HepG2 (cell line): ENCODE measurements around the gene CHID1. TPM values are rescaled to one million over a fixed set of nuclear protein-coding genes. Genes with fewer than 3 reads are reported as not detected.

Experiments used
- ATAC-seq: fragments of 200-7000 bp; cut with Tn5 transposase; 3 replicates; pipeline ENCODE4 v1.9.1; 2020; ENCODE audit warnings: mild to moderate bottlenecking, moderate library complexity
- BruUV-seq: library from RNA; stranded (reverse); fragments of 400-500 nt; replicated peaks from 2 replicates; lab custom pipeline; 2021; lab: Mats Ljungman, UMichigan
- CTCF ChIA-PET: fragments of 300-600 bp; formaldehyde crosslinking; extraction: SDS; loops from one replicate; lab custom pipeline; 2021; ENCODE audit warnings: low total read pairs, inconsistent platforms, low intra/inter-chr PET ratio; lab: Yijun Ruan, JAX
- POLR2A ChIA-PET: fragments of 350-600 bp; sonication (Branson Sonifier 250); formaldehyde crosslinking; loops from one replicate; lab custom pipeline; 2020; ENCODE audit warnings: antibody characterized with exemption, inconsistent platforms; lab: Yijun Ruan, JAX
- DNase-seq: peaks from one replicate; pipeline ENCODE4 v3.0.0-alpha.2; 2015; ENCODE audit warnings: low spot score
- FAIRE-seq: peaks from 3 replicates; lab custom pipeline; 2011; peaks lifted over from hg19 to GRCh38; lab: Jason Lieb, UNC
- H2AFZ ChIP-seq: one replicate; pipeline ENCODE4 v1.6.1; 2011; ENCODE audit warnings: low read length, inconsistent platforms
- H3K27ac ChIP-seq: fragments of 300-600 bp; 3 replicates; pipeline ENCODE4 v1.8.0; 2011; ENCODE audit warnings: mixed run types, mild to moderate bottlenecking, mixed read lengths, low read length, inconsistent platforms; ENCODE audit not compliant: insufficient read depth; ENCODE audit errors: extremely low read length
- H3K27me3 ChIP-seq, 2 experiments: fragments of 200-600 bp in 1 of 2; 2 replicates in 1 of 2; 3 replicates in 1 of 2; pipeline versions ENCODE4 v1.6.0 to v1.8.0; 2011; ENCODE audit warnings: low read length in 2 of 2, mild to moderate bottlenecking in 2 of 2, moderate library complexity in 2 of 2, inconsistent platforms in 1 of 2; ENCODE audit not compliant: insufficient read depth in 2 of 2, control insufficient read depth in 1 of 2
- H3K36me3 ChIP-seq, 2 experiments: fragments of 200-600 bp in 1 of 2; replicated peaks in 1 of 2; 2 replicates in 1 of 2; 3 replicates in 1 of 2; pipeline versions ENCODE4 v1.5.1 to v1.8.0; 2011; ENCODE audit warnings: low read length in 2 of 2, inconsistent platforms in 1 of 2; ENCODE audit not compliant: insufficient read depth in 2 of 2, control insufficient read depth in 1 of 2
- H3K4me1 ChIP-seq: 2 replicates; pipeline ENCODE4 v1.5.1; 2012; ENCODE audit warnings: low read length, inconsistent platforms; ENCODE audit not compliant: insufficient read depth
- H3K4me2 ChIP-seq: 2 replicates; pipeline ENCODE4 v1.6.0; 2011; ENCODE audit warnings: low read depth, low read length, inconsistent platforms
- H3K4me3 ChIP-seq, 3 experiments: fragments of 200-600 bp in 1 of 3; sonication (generic), shearing (Covaris generic) in 1 of 3; replicated peaks in 1 of 3; 2 replicates each; pipeline ENCODE4 v1.5.1; 2011 to 2016; ENCODE audit warnings: low read length in 3 of 3, inconsistent platforms in 2 of 3, low read depth in 2 of 3, mild to moderate bottlenecking in 2 of 3, control low read depth in 1 of 3, mixed read lengths in 1 of 3; ENCODE audit not compliant: insufficient read depth in 1 of 3
- H3K79me2 ChIP-seq: one replicate; pipeline ENCODE4 v1.6.1; 2011; ENCODE audit warnings: low read length, inconsistent platforms; ENCODE audit not compliant: insufficient read depth
- H3K9ac ChIP-seq: 2 replicates; pipeline ENCODE4 v1.6.0; 2011; ENCODE audit warnings: mild to moderate bottlenecking, low read depth, low read length, inconsistent platforms; ENCODE audit not compliant: insufficient read depth
- H3K9me3 ChIP-seq: 2 replicates; pipeline ENCODE4 v1.5.1; 2012; ENCODE audit warnings: mild to moderate bottlenecking, low read length
- H4K20me1 ChIP-seq: 2 replicates; pipeline ENCODE4 v1.6.0; 2011; ENCODE audit warnings: inconsistent platforms, mild to moderate bottlenecking, low read length, moderate library complexity; ENCODE audit not compliant: insufficient read depth
- AGO2 ChIP-seq: fragments of 200-400 bp; formaldehyde crosslinking; optimal IDR thresholded peaks from 2 replicates; pipeline ENCODE3; 2017; ENCODE audit warnings: mild to moderate bottlenecking, low read depth, low read length, moderate library complexity
- BCL6 ChIP-seq: IDR thresholded peaks from 2 replicates; pipeline ENCODE4 v1.6.1; 2016; ENCODE audit warnings: missing genetic modification reagents, missing compliant biosample characterization
- DMAP1 ChIP-seq: IDR thresholded peaks from 2 replicates; pipeline ENCODE4 v1.6.1; 2016
- ELF1 ChIP-seq: sonication (generic); formaldehyde crosslinking; IDR thresholded peaks from 2 replicates; pipeline ENCODE4 v1.4.0; 2020; ENCODE audit warnings: missing genetic modification reagents
- ELF4 ChIP-seq: sonication (generic); formaldehyde crosslinking; IDR thresholded peaks from 2 replicates; pipeline ENCODE4 v1.5.0; 2020; ENCODE audit warnings: missing genetic modification reagents, mild to moderate bottlenecking, moderate library complexity, borderline replicate concordance
- GATAD2A ChIP-seq: IDR thresholded peaks from 2 replicates; pipeline ENCODE4 v1.6.1; 2016
- GTF2F1 ChIP-seq: fragments of 150-350 bp; IDR thresholded peaks from 2 replicates; pipeline ENCODE4 v1.6.1; 2014; ENCODE audit warnings: low read length
- KLF9 ChIP-seq: IDR thresholded peaks from 2 replicates; pipeline ENCODE4 v1.6.1; 2016; ENCODE audit warnings: low read depth
- MATR3 ChIP-seq: sonication (generic); formaldehyde crosslinking; IDR thresholded peaks from 2 replicates; pipeline ENCODE4 v1.4.0; 2020; ENCODE audit warnings: missing genetic modification reagents
- RAD21 ChIP-seq: fragments of 450-650 bp; formaldehyde crosslinking; IDR thresholded peaks from 2 replicates; pipeline ENCODE4 v1.5.0; 2020; ENCODE audit warnings: mild to moderate bottlenecking
- RCOR2 ChIP-seq: IDR thresholded peaks from 2 replicates; pipeline ENCODE4 v1.6.1; 2016; ENCODE audit warnings: missing biosample characterization, missing genetic modification reagents
- ZNF468 ChIP-seq: sonication (generic); formaldehyde crosslinking; IDR thresholded peaks from 2 replicates; pipeline ENCODE4 v1.8.0; 2022; ENCODE audit warnings: mild to moderate bottlenecking, moderate library complexity, missing genetic modification reagents
- ZNF607 ChIP-seq: sonication (generic); formaldehyde crosslinking; IDR thresholded peaks from 2 replicates; pipeline ENCODE4 v1.5.1; 2020; ENCODE audit warnings: missing genetic modification reagents, mild to moderate bottlenecking, borderline replicate concordance
- WGBS: methylation state at CpG from one replicate; pipeline ENCODE4 v1.1.6; 2017; ENCODE audit warnings: low lambda C conversion rate; 5-methylcytosine and 5-hydroxymethylcytosine counted together
- in situ Hi-C: cut with HindIII; loops from 2 replicates; pipeline ENCODE4 v1.10.0; 2017; ENCODE audit warnings: low pct_unique_long_range_greater_than_20kb; ENCODE audit not compliant: extremely low pct_ligation_motif_present
- intact Hi-C: fragments of 100-400 bp; cut with micrococcal nuclease; formaldehyde crosslinking; loops from one replicate; pipeline ENCODE4 v1.10.0; 2022; ENCODE audit not compliant: unreplicated experiment
- polyA plus RNA-seq, 8 experiments: library from polyadenylated mRNA; depleted of rRNA in 3 of 8; stranded (reverse) in 7 of 8; unstranded in 1 of 8; fragments of >200 nt; fragmentation: Illumina TruSeq in 4 of 8; extraction: Trizol in 4 of 8; gene quantifications; 2 replicates each; pipeline versions ENCODE4 v1.2.1 to v1.2.3, GENCODE V29; 2011 to 2016; ENCODE audit warnings: low read depth in 4 of 8, missing spikeins in 1 of 8, mixed read lengths in 1 of 8; ENCODE audit not compliant: insufficient read depth in 1 of 8
- total RNA-seq, 5 experiments: library from RNA; depleted of rRNA; stranded (reverse); fragments of >200 nt; fragmentation: Illumina TruSeq; extraction: Trizol; gene quantifications; 2 replicates each; pipeline ENCODE4 v1.2.3, GENCODE V29; 2016; ENCODE audit warnings: low read depth in 1 of 5
- TF ChIP-seq, protein P1 (sequence below): sonication (generic); formaldehyde crosslinking; IDR thresholded peaks from 2 replicates; pipeline ENCODE4 v1.9.0; 2021; ENCODE audit warnings: missing genetic modification reagents, mild to moderate bottlenecking, borderline replicate concordance
- TF ChIP-seq, protein P2 (sequence below): sonication (generic); formaldehyde crosslinking; IDR thresholded peaks from 2 replicates; pipeline ENCODE4 v1.4.0; 2020; ENCODE audit warnings: mild to moderate bottlenecking, missing genetic modification reagents
- TF ChIP-seq, protein P3 (sequence below): sonication (generic); formaldehyde crosslinking; IDR thresholded peaks from 2 replicates; pipeline ENCODE4 v1.4.0; 2020; ENCODE audit warnings: mild to moderate bottlenecking, missing genetic modification reagents

Gene CHID1
- total and polyA plus RNA-seq, 2 of the 13 experiments (the other 11 are each of a cell fraction or from before 2014, with no cell fraction given), result 65.1 to 93.6 TPM

DNA sequence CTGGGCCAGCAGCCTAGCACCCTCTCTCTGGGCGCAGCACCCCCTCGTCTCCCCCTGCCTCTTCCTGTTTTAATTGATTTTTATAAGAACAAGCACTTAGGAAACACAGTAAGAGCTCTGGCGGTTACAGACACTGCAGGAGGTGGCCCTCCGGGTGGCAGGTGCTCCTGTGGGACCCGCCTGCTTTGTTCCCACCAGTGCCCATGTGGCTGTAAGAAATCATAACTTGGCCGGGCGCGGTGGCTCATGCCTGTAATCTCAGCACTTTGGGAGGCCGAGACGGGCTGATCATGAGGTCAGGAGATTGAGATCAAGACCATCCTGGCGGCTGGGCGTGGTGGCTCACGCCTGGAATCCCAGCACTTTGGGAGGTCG lies 49.5 kb downstream of the CHID1 start:
- no TSS peak for BruUV-seq
- in situ Hi-C loops, result no loop called here
- Histone ChIP-seq H3K27ac (no peak overlapping the region), H4K20me1 (no peaks in the 10 kb centered on the region; the same call in 1 of the 2 replicates), H3K9me3 (no peaks in the 10 kb centered on the region), H3K4me3 (no peak overlapping the region), H2AFZ (no peak overlapping the region), H3K4me1 (no peaks in the 10 kb centered on the region), H3K27me3 (no peaks in the 10 kb centered on the region), H3K4me2 (no peak overlapping the region), H3K9ac (no peak overlapping the region), H3K36me3 (peaks cover 0 to 3% of the 10 kb centered on the region in 2 experiments; a peak in 2 of 5 replicates), H3K79me2 (no peaks in the 10 kb centered on the region)
- ChIA-PET CTCF (no interaction called here), POLR2A (no interaction called here)
- no peak for FAIRE-seq
- no peak for ATAC-seq
- WGBS, result 96% methylated on average over 14 of the region's 14 CpGs
- no peak for DNase-seq
- intact Hi-C loops, result no loop called here
- TF ChIP-seq ELF1, result no peak
- no peak for TF ChIP-seq ELF4 (CRISPR knock-in tag)
- TF ChIP-seq RCOR2 (CRISPR knock-in tag), result no peak
- TF ChIP-seq, protein P1, sequence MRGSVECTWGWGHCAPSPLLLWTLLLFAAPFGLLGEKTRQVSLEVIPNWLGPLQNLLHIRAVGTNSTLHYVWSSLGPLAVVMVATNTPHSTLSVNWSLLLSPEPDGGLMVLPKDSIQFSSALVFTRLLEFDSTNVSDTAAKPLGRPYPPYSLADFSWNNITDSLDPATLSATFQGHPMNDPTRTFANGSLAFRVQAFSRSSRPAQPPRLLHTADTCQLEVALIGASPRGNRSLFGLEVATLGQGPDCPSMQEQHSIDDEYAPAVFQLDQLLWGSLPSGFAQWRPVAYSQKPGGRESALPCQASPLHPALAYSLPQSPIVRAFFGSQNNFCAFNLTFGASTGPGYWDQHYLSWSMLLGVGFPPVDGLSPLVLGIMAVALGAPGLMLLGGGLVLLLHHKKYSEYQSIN, result no peak
- TF ChIP-seq RAD21 (CRISPR knock-in tag), result no peak
- TF ChIP-seq, protein P2, sequence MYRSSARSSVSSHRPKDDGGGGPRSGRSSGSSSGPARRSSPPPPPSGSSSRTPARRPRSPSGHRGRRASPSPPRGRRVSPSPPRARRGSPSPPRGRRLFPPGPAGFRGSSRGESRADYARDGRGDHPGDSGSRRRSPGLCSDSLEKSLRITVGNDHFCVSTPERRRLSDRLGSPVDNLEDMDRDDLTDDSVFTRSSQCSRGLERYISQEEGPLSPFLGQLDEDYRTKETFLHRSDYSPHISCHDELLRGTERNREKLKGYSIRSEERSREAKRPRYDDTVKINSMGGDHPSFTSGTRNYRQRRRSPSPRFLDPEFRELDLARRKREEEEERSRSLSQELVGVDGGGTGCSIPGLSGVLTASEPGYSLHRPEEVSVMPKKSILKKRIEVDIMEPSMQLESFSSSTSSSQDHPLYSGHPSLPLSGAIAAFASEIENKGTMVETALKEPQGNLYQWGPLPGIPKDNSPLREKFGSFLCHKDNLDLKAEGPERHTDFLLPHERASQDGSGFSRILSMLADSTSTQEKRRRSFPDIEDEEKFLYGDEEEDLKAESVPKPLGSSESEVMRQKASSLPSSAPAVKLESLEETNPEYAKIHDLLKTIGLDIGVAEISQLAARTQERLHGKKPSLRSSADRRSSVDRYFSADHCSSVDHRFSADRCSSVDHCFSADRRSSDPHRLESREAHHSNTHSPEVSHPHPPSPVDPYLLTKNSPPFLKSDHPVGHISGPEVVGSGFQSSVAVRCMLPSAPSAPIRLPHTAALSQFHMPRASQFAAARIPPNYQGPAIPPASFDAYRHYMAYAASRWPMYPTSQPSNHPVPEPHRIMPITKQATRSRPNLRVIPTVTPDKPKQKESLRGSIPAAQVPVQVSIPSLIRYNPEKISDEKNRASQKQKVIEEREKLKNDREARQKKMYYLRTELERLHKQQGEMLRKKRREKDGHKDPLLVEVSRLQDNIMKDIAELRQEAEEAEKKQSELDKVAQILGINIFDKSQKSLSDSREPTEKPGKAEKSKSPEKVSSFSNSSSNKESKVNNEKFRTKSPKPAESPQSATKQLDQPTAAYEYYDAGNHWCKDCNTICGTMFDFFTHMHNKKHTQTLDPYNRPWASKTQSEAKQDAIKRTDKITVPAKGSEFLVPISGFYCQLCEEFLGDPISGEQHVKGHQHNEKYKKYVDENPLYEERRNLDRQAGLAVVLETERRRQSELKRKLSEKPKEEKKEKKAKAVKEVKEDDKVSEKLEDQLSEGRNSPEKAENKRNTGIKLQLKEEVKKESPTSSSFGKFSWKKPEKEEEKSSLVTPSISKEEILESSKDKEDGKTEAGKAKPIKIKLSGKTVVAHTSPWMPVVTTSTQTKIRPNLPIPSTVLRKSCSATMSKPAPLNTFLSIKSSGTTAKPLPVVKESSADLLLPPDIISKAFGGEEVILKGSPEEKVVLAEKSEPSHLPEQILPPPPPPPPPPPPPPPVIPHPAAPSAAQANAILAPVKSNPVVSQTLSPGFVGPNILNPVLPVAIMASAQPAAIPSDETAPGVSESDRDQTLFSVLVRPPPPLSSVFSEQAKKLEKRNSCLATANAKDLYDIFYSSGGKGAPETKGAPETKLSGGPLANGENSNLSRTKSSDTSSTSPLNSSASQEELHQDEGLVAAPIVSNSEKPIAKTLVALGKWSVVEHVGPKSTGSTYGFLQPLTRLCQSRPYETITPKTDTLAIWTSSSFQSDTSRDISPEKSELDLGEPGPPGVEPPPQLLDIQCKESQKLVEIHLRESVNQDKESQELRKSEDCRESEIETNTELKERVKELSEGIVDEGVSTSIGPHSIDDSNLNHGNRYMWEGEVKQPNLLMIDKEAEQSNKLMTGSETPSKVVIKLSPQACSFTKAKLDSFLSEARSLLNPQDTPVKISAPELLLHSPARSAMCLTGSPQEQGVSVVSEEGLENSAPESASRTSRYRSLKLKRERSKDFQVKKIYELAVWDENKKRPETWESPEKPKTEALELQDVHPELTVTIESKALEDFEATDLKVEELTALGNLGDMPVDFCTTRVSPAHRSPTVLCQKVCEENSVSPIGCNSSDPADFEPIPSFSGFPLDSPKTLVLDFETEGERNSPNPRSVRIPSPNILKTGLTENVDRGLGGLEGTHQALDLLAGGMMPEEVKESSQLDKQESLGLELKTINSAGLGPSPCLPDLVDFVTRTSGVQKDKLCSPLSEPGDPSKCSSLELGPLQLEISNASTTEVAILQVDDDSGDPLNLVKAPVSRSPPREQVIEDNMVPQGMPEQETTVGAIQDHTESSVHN (CRISPR knock-in tag), result no peak
- no peak for TF ChIP-seq KLF9 (CRISPR knock-in tag)
- no peak for TF ChIP-seq MATR3
- TF ChIP-seq GTF2F1, result no peak
- TF ChIP-seq ZNF468 (CRISPR knock-in tag), result no peak
- no peak for TF ChIP-seq GATAD2A (CRISPR knock-in tag)
- TF ChIP-seq, protein P3, sequence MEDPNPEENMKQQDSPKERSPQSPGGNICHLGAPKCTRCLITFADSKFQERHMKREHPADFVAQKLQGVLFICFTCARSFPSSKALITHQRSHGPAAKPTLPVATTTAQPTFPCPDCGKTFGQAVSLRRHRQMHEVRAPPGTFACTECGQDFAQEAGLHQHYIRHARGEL (CRISPR knock-in tag), result no peak
- no peak for TF ChIP-seq DMAP1 (CRISPR knock-in tag)
- no peak for TF ChIP-seq BCL6
- TF ChIP-seq ZNF607 (CRISPR knock-in tag), result no peak
- no peak for TF ChIP-seq AGO2
